Left lung (tissue), 10 donors: Measurements from ENCODE around the gene C2orf78. TPM values are rescaled to one million over a fixed set of nuclear protein-coding genes. Genes with fewer than 3 reads are reported as not detected.

Experiments
- ATAC-seq: fragments of 200-7000 bp; cut with Tn5 transposase; one replicate; pipeline ENCODE4 v1.9.1; 2020; ENCODE audit warnings: moderate library complexity
- DNase-seq, 4 donors: peaks; one replicate each; pipeline ENCODE4 v3.0.0-alpha.2; 2013 to 2020
- H3K27ac ChIP-seq, 2 donors: fragments of 200-600 bp; sonication (generic) in 1 of 2; one replicate each; pipeline versions ENCODE4 v1.5.0 to v1.8.0; 2020 to 2021
- H3K27me3 ChIP-seq, 2 donors: fragments of 200-600 bp; sonication (generic) in 1 of 2; one replicate each; pipeline versions ENCODE4 v1.5.0 to v1.8.0; 2020 to 2021
- H3K36me3 ChIP-seq, 2 donors: fragments of 200-600 bp; sonication (generic) in 1 of 2; one replicate each; pipeline versions ENCODE4 v1.5.0 to v1.8.0; 2020 to 2021
- H3K4me1 ChIP-seq, 2 donors: fragments of 200-600 bp; one replicate each; pipeline ENCODE4 v1.8.0; 2021
- H3K4me3 ChIP-seq, 2 donors: fragments of 200-600 bp; sonication (generic) in 1 of 2; one replicate each; pipeline versions ENCODE4 v1.5.0 to v1.8.0; 2020 to 2021; ENCODE audit warnings: mild to moderate bottlenecking in 1 of 2
- H3K9me3 ChIP-seq, 2 donors: fragments of 200-600 bp; sonication (generic) in 1 of 2; one replicate each; pipeline versions ENCODE4 v1.5.0 to v1.8.0; 2020 to 2021
- CTCF ChIP-seq, 2 donors: fragments of 200-600 bp; sonication (generic) in 1 of 2; IDR thresholded peaks; one replicate each; pipeline versions ENCODE4 v1.5.0 to v1.8.0; 2021; ENCODE audit warnings: antibody characterized with exemption in 2 of 2
- intact Hi-C, 2 donors: fragments of 100-400 bp; cut with DNase I; formaldehyde crosslinking; loops; one replicate each; pipeline versions ENCODE4 v1.11.2 to v1.14.2; 2022
- polyA plus RNA-seq, 6 donors: library from polyadenylated mRNA; unstranded; fragments of 120-200 nt; gene quantifications; one replicate each; pipeline ENCODE4 v1.2.1, GENCODE V29; 2013; ENCODE audit not compliant: insufficient read length in 6 of 6
- total RNA-seq, 2 donors: library from RNA; stranded (reverse); fragmentation: NEBNext Ultra II Directional; extraction: Animal tissue kit (Norgen Biotek cat#: 25700); gene quantifications; one replicate each; pipeline ENCODE4 v1.2.1, GENCODE V29; 2021
- donor health status: DM: no; HTN: yes; CAD: no.
- donor health status: DM: no; HTN: no; CAD: no.

Gene C2orf78
- total and polyA plus RNA-seq, 8 donors: not detected

- ATAC-seq (no peak), DNase-seq (no peak)
- H3K36me3 ChIP-seq: no peaks in the 10 kb centered on the region
- H3K27ac ChIP-seq: no peak overlapping the region
- H3K4me3 ChIP-seq: no peak overlapping the region
- peaks cover 0 to 7% of the 10 kb centered on the region in 2 donors for H3K27me3 ChIP-seq
- no peaks in the 10 kb centered on the region for H3K9me3 ChIP-seq
- intact Hi-C loops: no loop called here
- TF ChIP-seq CTCF (IDR thresholded peaks at IDR 0.05): no peak
- no peaks in the 10 kb centered on the region for H3K4me1 ChIP-seq
Measured at GRCh38 chr2:73818296-73818695, 34.3 kb downstream of the C2orf78 start.

- H3K9me3 ChIP-seq: no peaks in the 10 kb centered on the region
- DNase-seq: no peak
- no peaks in the 10 kb centered on the region for H3K4me1 ChIP-seq
- H3K27ac ChIP-seq: no peak overlapping the region
- no peak for TF ChIP-seq CTCF (IDR thresholded peaks at IDR 0.05)
- H3K27me3 ChIP-seq: peaks cover 0 to 7% of the 10 kb centered on the region in 2 donors
- no peak overlapping the region for H3K4me3 ChIP-seq
- no peaks in the 10 kb centered on the region for H3K36me3 ChIP-seq
- intact Hi-C loops: no loop called here
- ATAC-seq: no peak
Measured at GRCh38 chr2:73821227-73821626, 37.2 kb downstream of the C2orf78 start.

- no peak overlapping the region for H3K4me3 ChIP-seq
- no peak for TF ChIP-seq CTCF (IDR thresholded peaks at IDR 0.05)
- no peaks in the 10 kb centered on the region for H3K4me1 ChIP-seq
- H3K27me3 ChIP-seq: peaks cover 0 to 7% of the 10 kb centered on the region in 2 donors
- intact Hi-C loops: no loop called here
- no peak for DNase-seq
- no peak for ATAC-seq
- H3K27ac ChIP-seq: no peak overlapping the region
- no peaks in the 10 kb centered on the region for H3K36me3 ChIP-seq
- H3K9me3 ChIP-seq: no peaks in the 10 kb centered on the region
Measured at GRCh38 chr2:73821669-73822068, 37.7 kb downstream of the C2orf78 start.

- no peak overlapping the region for H3K27ac ChIP-seq
- ATAC-seq: no peak
- intact Hi-C loops: no loop called here
Measured at GRCh38 chr2:73822276-73822675, 38.3 kb downstream of the C2orf78 start.

GRCh38 chr2:73822991-73823390 lies 39.0 kb downstream of the C2orf78 start:
- no peaks in the 10 kb centered on the region for H3K36me3 ChIP-seq
- DNase-seq: no peak
- no peak overlapping the region for H3K4me3 ChIP-seq
- intact Hi-C loops: no loop called here
- no peak for TF ChIP-seq CTCF (IDR thresholded peaks at IDR 0.05)
- peaks cover under 1% of the 10 kb centered on the region in 2 donors for H3K4me1 ChIP-seq
- H3K27ac ChIP-seq: no peak overlapping the region
- H3K9me3 ChIP-seq: no peaks in the 10 kb centered on the region
- no peak for ATAC-seq
- H3K27me3 ChIP-seq: peaks cover 0 to 7% of the 10 kb centered on the region in 2 donors

More at GRCh38 chr2:73822276-73822675, 38.3 kb downstream of the C2orf78 start:
- no peaks in the 10 kb centered on the region for H3K4me1 ChIP-seq
- no peak for DNase-seq
- H3K27me3 ChIP-seq: peaks cover 0 to 7% of the 10 kb centered on the region in 2 donors
- H3K4me3 ChIP-seq: no peak overlapping the region
- no peaks in the 10 kb centered on the region for H3K36me3 ChIP-seq
- H3K9me3 ChIP-seq: no peaks in the 10 kb centered on the region
- TF ChIP-seq CTCF (IDR thresholded peaks at IDR 0.05): no peak
